ENCODE results near the gene POLE. TPM values are rescaled to one million over a fixed set of nuclear protein-coding genes. Genes with fewer than 3 reads are reported as not detected.

The POLE gene
- 131 and 147 TPM in 2 replicates for total RNA-seq (2021)
- long read RNA-seq, full-length matches to known transcripts, result 3 of 72 reads
- long read RNA-seq, partial matches to known transcripts, result 44 of 72 reads
- long read RNA-seq, other reads (novel, unspliced or antisense), result 25 of 72 reads

- no peaks in the 10 kb centered on the region; a peak in 1 of 5 replicates for H3K9me3 Mint-ChIP-seq
- peak within 1 kb of the TSS in 1 of 3 experiments; percentile 44; a peak in 1 of 7 replicates for H3K27ac Mint-ChIP-seq
- Histone ChIP-seq H3K4ac (ENCODE audit: low read depth, low read length) (no peak within 1 kb of the TSS), H2BK20ac (ENCODE audit: low read depth, low read length, poor library complexity, severe bottlenecking) (no peak within 1 kb of the TSS), H4K8ac (replicated peaks; ENCODE audit: insufficient read length, low read depth, low read length) (no peak within 1 kb of the TSS), H3K56ac (ENCODE audit: insufficient read length, low read depth, low read length) (no peak within 1 kb of the TSS), H2AK5ac (ENCODE audit: insufficient read length, low read length) (no peak within 1 kb of the TSS), H2BK5ac (ENCODE audit: insufficient read length, low read length) (no peak within 1 kb of the TSS), H3T11ph (ENCODE audit: low read length) (no peak within 1 kb of the TSS), H2AFZ (ENCODE audit: low read length) (no peak within 1 kb of the TSS), H3K4me1 (ENCODE audit: insufficient read depth, low read length) (no peaks in the 10 kb centered on the region; the same call in 1 of the 2 replicates), H3K14ac (ENCODE audit: insufficient read depth, low read length) (peak within 1 kb of the TSS; percentile 75), H4K91ac (ENCODE audit: insufficient read length, low read depth, low read length) (no peak within 1 kb of the TSS), H3K23ac (ENCODE audit: insufficient read length, low read depth, low read length) (no peak within 1 kb of the TSS), H3K23me2 (ENCODE audit: insufficient read length, low read depth, low read length, poor library complexity, severe bottlenecking) (peaks cover 5% of the 10 kb centered on the region), H4K20me1 (ENCODE audit: control insufficient read depth, insufficient read depth, insufficient read length) (no peaks in the 10 kb centered on the region), H2BK12ac (ENCODE audit: insufficient read length, low read depth, low read length) (no peak within 1 kb of the TSS), H3K79me1 (ENCODE audit: insufficient read depth, low read depth, low read length, poor library complexity, severe bottlenecking) (no peaks in the 10 kb centered on the region), H3K9ac (ENCODE audit: extremely low read depth, insufficient read length, low read length) (peak within 1 kb of the TSS; percentile 65), H2BK15ac (ENCODE audit: low read depth, low read length) (no peak within 1 kb of the TSS), H2BK120ac (ENCODE audit: low read depth, low read length, poor library complexity, severe bottlenecking) (no peak within 1 kb of the TSS), H4K5ac (ENCODE audit: insufficient read length, low read depth, low read length) (no peak within 1 kb of the TSS), H3K27me3 (ENCODE audit: insufficient read depth, low read length) (peaks cover 7% of the 10 kb centered on the region), H3K18ac (ENCODE audit: insufficient read length, low read depth, low read length) (no peak within 1 kb of the TSS), H3K79me2 (ENCODE audit: insufficient read depth, low read length) (peaks cover 10% of the 10 kb centered on the region; the same call in 1 of the 2 replicates), H3K4me2 (ENCODE audit: insufficient read depth, insufficient read length, low read length) (peak within 1 kb of the TSS; percentile 48), H3K9me3 (ENCODE audit: control insufficient read depth, low read depth, low read length) (no peaks in the 10 kb centered on the region), H3K27ac (ENCODE audit: insufficient read length, low read depth, low read length) (no peak within 1 kb of the TSS)
- peaks cover 6% of the 10 kb centered on the region for H3K27me3 Mint-ChIP-seq (ENCODE audit: low read depth)
- H3K4me3 Mint-ChIP-seq, result peak within 1 kb of the TSS; percentile 72 to 84
- no CpG with 5 or more reads among the region's 134 CpGs for WGBS (ENCODE audit: extremely low coverage, insufficient read length, low lambda C conversion rate)
- H3K4me1 Mint-ChIP-seq, result peaks cover 15 to 20% of the 10 kb centered on the region in 2 experiments
- TF ChIP-seq CTCF (conservative IDR thresholded peaks at IDR 0.05), result no peak
- peaks cover 14 to 25% (median 20%) of the 10 kb centered on the region in 3 experiments; a peak in 6 of 7 replicates for H3K36me3 Mint-ChIP-seq (ENCODE audit: insufficient read depth in 1 of 3, low read depth in 3 of 3)
- DNase-seq, result peak; percentile 97
Measured at GRCh38 chr12:132687211-132688164, at the start of gene POLE, which contains the start of gene PXMP2. Gene POLE, minus strand, starts transcription at chr12:132687342. Its CDS starts 27 bp downstream, at chr12:132687315. Gene PXMP2, plus strand, starts transcription at chr12:132687587. Its CDS starts 84 bp downstream, at chr12:132687671.

All from H9 (cell line).